CD14-positive monocyte (primary cell): Measurements from ENCODE around the gene FRAS1. TPM values are rescaled to one million over a fixed set of nuclear protein-coding genes. Genes with fewer than 3 reads are reported as not detected.

Experiments used
- DNase-seq, 3 donors: peaks; one replicate each; pipeline ENCODE4 v3.0.0-alpha.2; 2011 to 2022
- H2AFZ ChIP-seq: 2 replicates; pipeline ENCODE4 v1.6.0; 2012; ENCODE audit warnings: mild to moderate bottlenecking, low read depth, low read length, inconsistent platforms; ENCODE audit not compliant: insufficient read depth, poor library complexity, severe bottlenecking
- H3K27ac ChIP-seq, 2 donors: 1 replicate in 1 of 2; 2 replicates in 1 of 2; pipeline ENCODE4 v1.5.1; 2012 to 2013; ENCODE audit warnings: low read length in 2 of 2, control low read depth in 1 of 2, inconsistent platforms in 1 of 2, low read depth in 1 of 2, mild to moderate bottlenecking in 1 of 2
- H3K27me3 ChIP-seq, 2 donors: one replicate each; pipeline versions ENCODE4 v1.6.0 to v1.6.1; 2011 to 2013; ENCODE audit warnings: low read length in 2 of 2; ENCODE audit not compliant: control insufficient read depth in 2 of 2, insufficient read depth in 2 of 2
- H3K36me3 ChIP-seq, 2 donors: replicated peaks in 1 of 2; 1 replicate in 1 of 2; 2 replicates in 1 of 2; pipeline versions ENCODE4 v1.5.1 to v1.6.1; 2012 to 2013; ENCODE audit warnings: low read length in 2 of 2, control low read depth in 1 of 2, inconsistent platforms in 1 of 2, mild to moderate bottlenecking in 1 of 2; ENCODE audit not compliant: insufficient read depth in 2 of 2, control insufficient read depth in 1 of 2
- H3K4me1 ChIP-seq, 2 donors: 1 replicate in 1 of 2; 2 replicates in 1 of 2; pipeline versions ENCODE4 v1.5.1 to v1.6.1; 2012 to 2013; ENCODE audit warnings: low read length in 2 of 2, control low read depth in 1 of 2, inconsistent platforms in 1 of 2, mild to moderate bottlenecking in 1 of 2, moderate library complexity in 1 of 2; ENCODE audit not compliant: insufficient read depth in 2 of 2, control insufficient read depth in 1 of 2
- H3K4me2 ChIP-seq: replicated peaks from 2 replicates; pipeline ENCODE3; 2012; ENCODE audit warnings: low read length, moderate library complexity, mild to moderate bottlenecking; ENCODE audit not compliant: poor library complexity, severe bottlenecking; ENCODE audit errors: extremely low read depth
- H3K4me3 ChIP-seq, 3 experiments: fragments of 200-600 bp in 1 of 3; sonication (generic) in 1 of 3; replicated peaks in 1 of 3; 1 replicate in 2 of 3; 2 replicates in 1 of 3; pipeline ENCODE4 v1.5.1; 2011 to 2013; ENCODE audit warnings: low read length in 3 of 3, mild to moderate bottlenecking in 3 of 3, control low read depth in 2 of 3, low read depth in 2 of 3, inconsistent platforms in 1 of 3, moderate library complexity in 1 of 3
- H3K79me2 ChIP-seq: 2 replicates; pipeline ENCODE4 v1.6.0; 2012; ENCODE audit warnings: mild to moderate bottlenecking, control low read depth, inconsistent platforms, low read length, moderate library complexity; ENCODE audit not compliant: insufficient read depth
- H3K9ac ChIP-seq: 2 replicates; pipeline ENCODE4 v1.6.0; 2017; ENCODE audit warnings: low read length, mild to moderate bottlenecking; ENCODE audit not compliant: insufficient read depth, poor library complexity, severe bottlenecking
- H3K9me3 ChIP-seq, 2 donors: replicated peaks in 1 of 2; 1 replicate in 1 of 2; 2 replicates in 1 of 2; pipeline versions ENCODE4 v1.5.1 to v1.6.1; 2012 to 2013; ENCODE audit warnings: low read length in 2 of 2, control low read depth in 1 of 2; ENCODE audit not compliant: control insufficient read depth in 1 of 2, insufficient read depth in 1 of 2
- H4K20me1 ChIP-seq: 2 replicates; pipeline ENCODE4 v1.6.0; 2012; ENCODE audit warnings: mild to moderate bottlenecking, low read length, control low read depth, moderate library complexity; ENCODE audit not compliant: insufficient read depth
- H3K27ac Mint-ChIP-seq, 7 donors: one replicate each; pipeline ENCODE4 v1.8.0; 2020; ENCODE audit warnings: mild to moderate bottlenecking in 7 of 7, mixed read lengths in 7 of 7, moderate library complexity in 6 of 7, inconsistent platforms in 2 of 7
- H3K27me3 Mint-ChIP-seq, 3 donors: one replicate each; pipeline ENCODE4 v1.8.0; 2021 to 2022; ENCODE audit warnings: low read depth in 3 of 3, mild to moderate bottlenecking in 3 of 3, mixed read lengths in 3 of 3, moderate library complexity in 3 of 3, inconsistent platforms in 1 of 3
- H3K36me3 Mint-ChIP-seq, 2 donors: one replicate each; pipeline ENCODE4 v1.8.0; 2020; ENCODE audit warnings: mixed read lengths in 2 of 2, inconsistent platforms in 1 of 2, mild to moderate bottlenecking in 1 of 2
- H3K4me1 Mint-ChIP-seq: one replicate; pipeline ENCODE4 v1.8.0; 2020; ENCODE audit warnings: mild to moderate bottlenecking, mixed read lengths
- H3K4me3 Mint-ChIP-seq, 2 donors: one replicate each; pipeline ENCODE4 v1.8.0; 2020; ENCODE audit warnings: mild to moderate bottlenecking in 2 of 2, mixed read lengths in 2 of 2, moderate library complexity in 1 of 2
- H3K9me3 Mint-ChIP-seq, 7 donors: one replicate each; pipeline ENCODE4 v1.8.0; 2020 to 2022; ENCODE audit warnings: mixed read lengths in 7 of 7, mild to moderate bottlenecking in 6 of 7, moderate library complexity in 6 of 7, inconsistent platforms in 2 of 7
- WGBS: methylation state at CpG from one replicate; pipeline ENCODE4 v1.1.5; 2013; ENCODE audit warnings: missing lambda C conversion rate; ENCODE audit not compliant: insufficient coverage; 5-methylcytosine and 5-hydroxymethylcytosine counted together
- intact Hi-C, 2 donors: fragments of 100-400 bp; cut with micrococcal nuclease; formaldehyde crosslinking; loops; one replicate each; pipeline versions ENCODE4 v1.15.0 to v1.15.1; 2023
- polyA plus RNA-seq, 3 donors: library from polyadenylated mRNA; depleted of rRNA in 1 of 3; unstranded in 2 of 3; stranded (reverse) in 1 of 3; fragments of 300-500 nt in 2 of 3; fragments of >200 nt in 1 of 3; fragmentation: Illumina TruSeq in 2 of 3; gene quantifications; 1 replicate in 2 of 3; 2 replicates in 1 of 3; pipeline ENCODE4 v1.2.3, GENCODE V29; 2012 to 2021
- TF ChIP-seq, protein P1 (sequence below): fragments of 200-600 bp; IDR thresholded peaks from one replicate; pipeline ENCODE4 v1.8.0; 2022; ENCODE audit warnings: antibody characterized with exemption, mild to moderate bottlenecking

Gene FRAS1
- polyA plus RNA-seq, 3 donors = not detected

DNA sequence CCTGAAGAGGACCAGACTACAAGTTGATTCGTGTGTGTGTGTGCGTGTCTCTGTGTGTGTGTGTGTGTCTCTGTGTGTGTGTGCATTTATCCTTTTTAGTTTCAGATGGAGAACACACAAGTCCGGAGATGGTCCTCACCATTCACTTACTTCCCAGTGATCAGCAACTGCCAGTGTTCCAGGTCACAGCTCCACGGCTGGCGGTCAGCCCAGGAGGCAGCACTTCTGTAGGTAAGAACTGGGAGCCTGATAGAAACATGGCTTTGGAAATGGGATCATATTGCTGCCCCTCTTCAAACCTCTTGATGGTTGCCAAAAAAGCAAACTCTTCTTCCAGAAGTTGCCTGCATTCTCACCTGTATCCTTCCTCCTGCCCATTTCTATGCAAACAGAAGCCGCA is 371.9 kb downstream of the FRAS1 start:
- TF ChIP-seq, protein P1, sequence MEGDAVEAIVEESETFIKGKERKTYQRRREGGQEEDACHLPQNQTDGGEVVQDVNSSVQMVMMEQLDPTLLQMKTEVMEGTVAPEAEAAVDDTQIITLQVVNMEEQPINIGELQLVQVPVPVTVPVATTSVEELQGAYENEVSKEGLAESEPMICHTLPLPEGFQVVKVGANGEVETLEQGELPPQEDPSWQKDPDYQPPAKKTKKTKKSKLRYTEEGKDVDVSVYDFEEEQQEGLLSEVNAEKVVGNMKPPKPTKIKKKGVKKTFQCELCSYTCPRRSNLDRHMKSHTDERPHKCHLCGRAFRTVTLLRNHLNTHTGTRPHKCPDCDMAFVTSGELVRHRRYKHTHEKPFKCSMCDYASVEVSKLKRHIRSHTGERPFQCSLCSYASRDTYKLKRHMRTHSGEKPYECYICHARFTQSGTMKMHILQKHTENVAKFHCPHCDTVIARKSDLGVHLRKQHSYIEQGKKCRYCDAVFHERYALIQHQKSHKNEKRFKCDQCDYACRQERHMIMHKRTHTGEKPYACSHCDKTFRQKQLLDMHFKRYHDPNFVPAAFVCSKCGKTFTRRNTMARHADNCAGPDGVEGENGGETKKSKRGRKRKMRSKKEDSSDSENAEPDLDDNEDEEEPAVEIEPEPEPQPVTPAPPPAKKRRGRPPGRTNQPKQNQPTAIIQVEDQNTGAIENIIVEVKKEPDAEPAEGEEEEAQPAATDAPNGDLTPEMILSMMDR = no peak
- WGBS = 100% methylated on average over 1 of the region's 6 CpGs
- H3K9me3 ChIP-seq = no peaks in the 10 kb centered on the region
- DNase-seq = no peak
- no peak overlapping the region for H3K4me3 ChIP-seq
- Mint-ChIP-seq H3K27ac (peak overlapping the region in 1 of 7 donors; percentile 9), H3K4me1 (no peaks in the 10 kb centered on the region), H3K9me3 (peaks cover 0 to 4% (median 1%) of the 10 kb centered on the region in 7 donors), H3K27me3 (peaks cover 2% of the 10 kb centered on the region in 3 donors), H3K36me3 (no peaks in the 10 kb centered on the region), H3K4me3 (no peak overlapping the region)
- H3K4me2 ChIP-seq = no peak overlapping the region
- H4K20me1 ChIP-seq = no peaks in the 10 kb centered on the region
- no peak overlapping the region for H3K9ac ChIP-seq
- H3K4me1 ChIP-seq = no peaks in the 10 kb centered on the region
- H3K36me3 ChIP-seq = no peaks in the 10 kb centered on the region
- H2AFZ ChIP-seq = no peak overlapping the region
- no peaks in the 10 kb centered on the region for H3K27me3 ChIP-seq
- no peak overlapping the region for H3K27ac ChIP-seq
- H3K79me2 ChIP-seq = no peaks in the 10 kb centered on the region
- intact Hi-C loops = no loop called here

DNA sequence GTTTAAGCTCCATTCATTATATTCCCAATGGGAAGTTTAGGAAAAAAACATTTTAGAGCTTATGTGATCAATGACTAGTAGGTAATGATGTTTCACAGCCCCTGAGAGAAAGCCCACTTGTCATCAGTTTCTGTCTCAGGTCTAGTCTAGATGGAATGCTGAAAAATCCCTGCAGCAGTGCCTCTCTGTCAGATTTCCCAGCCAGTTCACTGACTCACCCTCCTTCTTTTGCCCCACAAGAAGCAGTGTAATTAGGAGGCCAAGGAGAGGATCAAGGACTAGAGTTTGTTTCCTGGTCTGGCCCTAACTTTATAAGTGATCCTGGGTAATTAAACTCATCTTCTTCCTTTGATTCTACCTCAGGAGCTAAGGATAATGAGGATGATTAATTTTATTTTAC is 375.8 kb downstream of the FRAS1 start:
- intact Hi-C loops = no loop called here
- Mint-ChIP-seq H3K4me3 (no peak overlapping the region), H3K27me3 (peaks cover 0 to 2% (median 2%) of the 10 kb centered on the region in 3 donors), H3K36me3 (no peaks in the 10 kb centered on the region), H3K9me3 (peaks cover 0 to 6% (median 0%) of the 10 kb centered on the region in 7 donors), H3K27ac (peak overlapping the region in 1 of 7 donors; percentile 18), H3K4me1 (no peaks in the 10 kb centered on the region)
- H3K4me2 ChIP-seq = no peak overlapping the region
- H3K27ac ChIP-seq = no peak overlapping the region
- no peak overlapping the region for H3K9ac ChIP-seq
- no peak for DNase-seq
- TF ChIP-seq, protein P1 = no peak
- H4K20me1 ChIP-seq = no peaks in the 10 kb centered on the region
- no peak overlapping the region for H3K4me3 ChIP-seq
- H3K27me3 ChIP-seq = no peaks in the 10 kb centered on the region
- no peak overlapping the region for H2AFZ ChIP-seq
- no peaks in the 10 kb centered on the region for H3K79me2 ChIP-seq
- H3K4me1 ChIP-seq = no peaks in the 10 kb centered on the region
- H3K36me3 ChIP-seq = no peaks in the 10 kb centered on the region
- H3K9me3 ChIP-seq = no peaks in the 10 kb centered on the region
